Limb (tissue), 2 donors: Measurements from ENCODE around the gene HOXA6.
A peak's percentile ranks its signal among the peaks of the same experiment; 100 is the strongest.

Experiments
- DNase-seq, 2 donors: peaks; one replicate each; pipeline ENCODE4 v3.0.0-alpha.2; 2016; ENCODE audit errors: extremely low spot score in 2 of 2

Gene HOXA6

DNA sequence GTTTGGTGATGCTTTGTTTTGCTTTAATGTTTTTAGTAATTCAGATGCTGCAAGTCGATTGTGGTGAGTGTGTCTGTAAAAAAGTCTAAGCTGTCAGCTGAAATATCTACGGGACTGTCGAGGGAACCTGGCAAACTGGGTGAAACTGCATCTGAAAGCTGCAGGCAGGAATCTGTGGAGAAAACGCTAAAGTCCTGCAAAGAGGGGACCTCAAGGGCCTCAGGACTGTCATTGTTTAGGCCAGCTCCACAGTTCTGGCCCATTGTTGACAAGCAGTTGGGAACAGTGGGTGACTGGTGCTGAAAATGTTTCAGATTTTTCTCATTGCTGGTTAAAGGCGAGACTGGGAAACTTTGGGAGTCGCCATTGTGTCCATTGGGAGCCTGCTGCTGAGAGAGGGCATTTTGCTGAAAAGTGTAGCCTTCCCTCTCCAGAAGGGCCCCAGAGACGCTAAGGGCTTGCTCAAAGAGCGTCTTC is 46.8 kb downstream of the HOXA6 start:
- DNase-seq = no peak

DNA sequence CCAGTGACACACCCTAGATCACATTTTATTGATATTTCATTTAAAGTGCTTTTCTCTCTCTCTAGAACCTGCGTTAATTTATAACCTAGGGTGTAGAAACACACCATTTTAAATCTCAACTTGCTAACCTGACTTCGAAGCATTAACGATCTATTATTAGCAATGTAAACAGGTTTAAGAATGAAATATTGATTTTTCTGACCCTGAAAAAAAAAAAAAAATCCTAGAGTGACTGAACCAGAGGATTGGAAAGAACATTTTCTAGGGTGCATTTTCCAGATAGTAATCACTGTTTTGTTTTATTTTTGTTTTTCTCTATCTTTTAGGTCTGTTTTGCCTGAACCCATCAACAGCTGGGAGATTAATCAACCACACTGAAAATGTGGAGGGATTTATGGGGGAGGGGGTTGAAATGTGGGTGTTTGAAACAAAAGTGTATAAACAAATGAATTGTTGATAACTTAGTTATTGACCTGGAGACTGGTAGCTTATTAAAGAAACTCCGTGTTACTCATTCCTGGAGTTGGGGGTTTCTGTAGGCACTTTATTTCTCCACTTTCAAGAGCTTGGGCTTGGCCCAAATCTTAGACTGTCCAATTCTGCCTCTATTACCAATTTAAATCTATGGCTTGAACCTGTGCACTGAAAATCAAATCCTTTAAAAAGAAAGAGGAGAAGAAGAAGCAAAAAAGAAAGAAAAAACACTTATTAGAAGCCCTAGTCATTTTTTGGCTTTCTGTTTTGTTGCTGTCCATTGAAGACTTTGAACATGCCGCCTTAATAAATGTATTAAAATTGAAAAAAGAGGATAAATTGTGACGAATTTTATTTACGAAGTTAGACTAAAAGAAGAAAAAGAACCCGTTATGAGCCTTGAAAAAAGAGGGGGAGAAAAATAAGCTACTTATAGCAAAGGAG is 47.9 kb downstream of the HOXA6 start:
- DNase-seq = no peak

DNA sequence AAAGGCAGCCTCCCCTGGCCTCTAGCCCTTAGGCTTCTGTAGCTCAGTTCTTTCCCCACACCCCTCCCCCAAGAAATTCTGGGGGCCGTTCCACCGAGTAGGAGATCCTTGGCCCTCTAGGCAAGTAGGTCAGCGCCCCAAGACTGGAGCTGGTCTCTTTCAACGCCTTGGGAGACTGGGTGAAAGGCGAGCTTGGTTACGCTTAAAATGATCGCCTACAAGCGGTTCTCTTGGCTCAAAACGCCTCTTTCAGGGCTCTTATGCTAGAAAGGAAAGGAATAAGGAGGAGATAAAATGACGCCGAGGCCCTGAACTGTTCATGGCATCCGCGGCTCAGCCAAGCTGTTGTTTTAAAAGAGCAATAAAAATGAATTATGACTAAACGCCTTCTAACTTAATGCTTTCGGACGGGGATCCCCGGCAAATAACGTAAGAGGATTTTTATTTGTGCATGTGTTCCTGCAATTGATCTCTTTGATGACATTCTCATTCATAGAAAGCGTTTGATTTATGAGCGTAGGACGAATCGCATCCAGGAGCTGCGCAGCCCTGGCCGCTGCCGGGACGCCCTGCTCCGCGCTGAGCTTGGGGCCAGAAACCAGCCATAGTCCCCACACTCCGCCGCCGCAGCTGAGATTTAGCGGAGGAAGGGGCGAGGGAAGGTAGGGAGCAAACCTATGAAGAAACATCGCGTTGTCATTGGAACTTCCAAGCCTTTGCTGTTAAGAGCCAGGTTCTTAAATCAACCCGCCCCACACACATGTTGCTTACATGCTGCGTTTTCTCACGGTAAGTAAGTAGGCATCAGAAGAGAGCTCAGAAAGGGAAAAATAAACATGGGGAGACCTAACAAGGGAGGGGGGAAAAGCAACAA is 48.8 kb downstream of the HOXA6 start:
- peak in 1 of 2 donors; percentile 74 for DNase-seq

DNA sequence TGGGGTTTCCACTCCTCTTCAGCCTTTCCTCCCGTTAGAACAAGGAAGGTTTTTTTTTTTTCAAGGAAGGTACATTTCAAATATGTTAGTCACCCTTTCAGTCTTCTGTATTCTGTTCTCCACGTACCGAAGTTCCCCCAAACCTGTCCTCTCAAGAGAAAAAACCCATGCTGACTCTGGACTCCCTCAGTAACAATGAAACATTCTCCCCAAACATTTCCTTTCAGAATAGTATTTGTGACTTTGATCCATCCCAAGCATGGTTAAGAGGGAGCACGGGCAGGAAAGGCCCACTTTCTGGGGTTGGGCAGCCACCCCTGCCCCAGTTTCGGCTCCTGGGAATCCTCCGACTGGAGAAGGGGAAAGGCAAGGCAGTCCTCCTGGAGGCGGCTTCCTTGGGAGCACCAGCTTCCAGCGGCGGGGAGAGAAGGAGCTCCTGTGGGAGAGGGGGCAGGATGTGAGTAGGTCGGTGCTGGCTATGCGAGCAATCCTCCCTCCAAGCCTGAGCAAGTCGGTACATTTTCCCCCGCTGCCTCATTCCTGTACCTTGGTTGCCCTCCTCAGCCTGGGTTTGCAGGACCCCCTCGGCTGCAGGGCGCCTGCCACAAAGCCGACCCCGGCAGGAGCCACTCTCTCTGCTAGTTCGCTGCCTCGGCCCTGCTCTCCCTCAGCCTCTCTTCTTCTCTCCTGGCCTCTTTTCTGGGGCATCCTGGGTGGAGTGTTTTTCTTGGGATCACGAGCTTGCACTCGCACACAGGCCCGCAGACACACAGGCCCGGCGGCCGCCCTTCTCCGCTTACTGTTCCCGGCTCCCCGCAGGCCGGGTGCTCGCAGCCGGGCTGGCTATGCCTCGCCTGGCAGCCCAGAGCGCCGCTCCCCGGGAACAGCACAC is 49.6 kb downstream of the HOXA6 start:
- DNase-seq = peak in 1 of 2 donors; percentile 78

DNA sequence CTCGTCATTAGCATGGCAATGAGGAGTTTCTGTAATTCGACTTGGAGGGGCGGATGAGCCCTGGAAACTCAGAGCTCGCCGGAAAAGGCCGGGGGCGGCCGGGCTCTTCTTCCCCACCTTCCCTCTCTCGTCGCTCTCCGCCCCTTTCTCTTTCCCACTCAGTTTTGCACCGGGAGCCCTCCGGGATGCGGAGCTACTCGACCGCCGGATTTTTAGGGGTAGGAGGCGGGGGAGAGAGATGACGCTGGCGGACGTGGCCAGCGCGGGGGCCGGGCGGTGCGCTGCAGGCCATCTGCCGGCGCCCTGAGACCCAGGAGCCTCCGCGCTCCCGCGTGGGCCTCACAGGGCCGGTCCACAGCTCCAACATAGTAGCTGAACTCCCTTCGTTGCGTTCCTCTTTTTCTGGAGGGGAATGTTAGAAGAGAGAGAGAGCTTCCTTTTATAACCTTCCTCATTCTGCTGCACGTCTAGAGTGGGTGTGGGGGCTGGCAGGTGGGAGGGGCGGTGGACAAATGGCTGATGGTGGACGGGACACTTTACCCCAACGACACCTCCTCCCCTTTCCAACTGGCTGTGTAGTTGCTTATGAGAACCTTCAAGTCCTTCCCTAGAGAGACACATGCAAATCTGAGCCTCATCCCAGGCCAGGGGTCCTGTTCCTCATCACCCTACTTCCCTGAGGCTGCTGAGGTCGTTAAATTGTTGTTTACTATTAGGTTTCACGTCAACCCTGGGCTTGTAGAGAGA is 50.6 kb downstream of the HOXA6 start:
- DNase-seq = peak in 1 of 2 donors; percentile 66

DNA sequence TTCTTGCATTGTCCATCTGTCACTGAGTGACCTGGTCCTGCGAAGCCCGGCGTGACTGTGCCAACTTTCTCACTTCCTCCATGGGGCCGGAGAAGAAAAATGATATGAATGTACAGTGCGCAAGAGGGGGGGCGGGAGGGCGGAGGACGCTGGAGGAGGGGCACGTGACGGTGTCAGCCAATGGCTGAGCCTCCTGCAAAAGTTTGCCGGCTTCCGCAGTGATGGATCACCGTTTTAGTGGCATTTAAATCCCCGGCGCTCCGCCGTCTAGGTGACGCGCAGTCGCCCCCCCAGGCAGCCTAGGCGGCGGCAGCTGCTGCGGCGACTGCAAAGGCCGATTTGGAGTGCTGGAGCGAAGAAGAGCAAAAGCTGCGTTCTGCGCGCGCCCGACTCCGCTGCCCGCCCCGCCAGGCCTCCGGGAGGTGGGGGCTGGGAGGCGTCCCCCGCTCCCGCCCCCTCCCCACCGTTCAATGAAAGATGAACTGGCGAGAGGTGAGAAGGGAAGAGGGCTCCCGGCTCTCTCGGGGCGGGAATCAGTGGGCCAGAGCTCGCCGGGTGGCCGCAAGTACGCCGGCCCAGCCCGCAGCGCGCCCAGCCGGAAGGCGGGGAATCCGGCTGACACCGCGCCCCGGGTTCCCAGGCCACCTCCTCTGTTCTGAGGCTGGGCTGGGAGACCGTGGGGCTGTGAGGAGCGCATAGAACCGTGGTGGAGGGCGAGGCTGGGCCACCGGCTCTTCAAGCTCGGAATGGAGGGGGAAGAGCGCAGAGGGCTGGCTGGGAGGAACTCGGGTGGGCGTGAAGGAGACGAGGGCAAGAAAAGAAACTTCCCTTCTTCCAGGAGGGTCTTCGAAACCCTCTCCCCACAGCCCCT is 51.4 kb downstream of the HOXA6 start, which contains the start of gene HOXA1:
Gene HOXA1 (minus strand): TSS at position 104 of the 871 bp plus-strand sequence. CDS start 88 bp downstream, at position 16.
- peak; percentile 84 to 91 for DNase-seq
